Stomach (tissue), 19 donors: ENCODE data around the gene OPN1SW. TPM values are rescaled to one million over a fixed set of nuclear protein-coding genes. Genes with fewer than 3 reads are reported as not detected.

Experiments
- DNase-seq, 2 donors: peaks; one replicate each; pipeline versions ENCODE4 v3.0.0 to v3.0.0-alpha.2; 2013 to 2019
- H3K27ac ChIP-seq, 5 donors: fragments of 200-600 bp in 4 of 5; sonication (generic) in 4 of 5; one replicate each; pipeline ENCODE4 v1.5.1; 2013 to 2019; ENCODE audit warnings: mild to moderate bottlenecking in 1 of 5, moderate library complexity in 1 of 5
- H3K27me3 ChIP-seq, 3 donors: fragments of 200-600 bp; sonication (generic); one replicate each; pipeline ENCODE4 v1.5.1; 2017 to 2019; ENCODE audit warnings: mixed run types in 1 of 3
- H3K36me3 ChIP-seq, 4 donors: fragments of 200-600 bp; sonication (generic); 1 replicate in 3 of 4; 2 replicates in 1 of 4; pipeline ENCODE4 v1.5.1; 2016 to 2019
- H3K4me1 ChIP-seq, 4 donors: fragments of 200-600 bp; sonication (generic); one replicate each; pipeline ENCODE4 v1.5.1; 2016 to 2019
- H3K4me3 ChIP-seq, 4 donors: fragments of 200-600 bp; sonication (generic) in 3 of 4; one replicate each; pipeline ENCODE4 v1.5.1; 2016 to 2019; ENCODE audit warnings: mild to moderate bottlenecking in 1 of 4
- H3K9me3 ChIP-seq, 4 donors: fragments of 200-600 bp; sonication (generic); one replicate each; pipeline ENCODE4 v1.5.1; 2016 to 2019
- CTCF ChIP-seq, 7 experiments: fragments of 450-650 bp in 4 of 7; fragments of 200-600 bp in 3 of 7; sonication (generic) in 3 of 7; IDR thresholded peaks; one replicate each; pipeline ENCODE4 v1.5.1; 2016 to 2019; ENCODE audit warnings: antibody characterized with exemption in 7 of 7, control low read depth in 2 of 7, mild to moderate bottlenecking in 1 of 7
- EP300 ChIP-seq: sonication (generic); formaldehyde crosslinking; IDR thresholded peaks from one replicate; pipeline ENCODE4 v1.6.1; 2017; ENCODE audit warnings: antibody characterized with exemption
- POLR2A ChIP-seq, 4 donors: fragments of 450-650 bp; IDR thresholded peaks; one replicate each; pipeline ENCODE4 v1.6.1; 2016; ENCODE audit warnings: antibody characterized with exemption in 4 of 4, control low read depth in 2 of 4, mild to moderate bottlenecking in 1 of 4, moderate library complexity in 1 of 4
- POLR2AphosphoS5 ChIP-seq, 3 donors: sonication (generic); formaldehyde crosslinking; IDR thresholded peaks; one replicate each; pipeline ENCODE4 v1.6.1; 2016; ENCODE audit warnings: antibody characterized with exemption in 3 of 3
- WGBS, 5 donors: extraction: QIAGEN DNeasy Blood & Tissue Kit in 3 of 5; methylation state at CpG; one replicate each; pipeline versions ENCODE4 v1.1.5 to v1.1.7; 2013 to 2018; 5-methylcytosine and 5-hydroxymethylcytosine counted together
- intact Hi-C: fragments of 100-400 bp; cut with DNase I; formaldehyde crosslinking; loops from one replicate; pipeline ENCODE4 v1.15.1; 2023; ENCODE audit warnings: low total_unique reads
- long read RNA-seq, 10 donors: transcript quantifications; one replicate each; lab custom pipeline, GENCODE V29; 2026
- polyA plus RNA-seq, 3 donors: library from polyadenylated mRNA; stranded (reverse); fragments of 200-250 nt; gene quantifications; one replicate each; pipeline ENCODE4 v1.2.3, GENCODE V29; 2013
- total RNA-seq, 5 donors: library from RNA; depleted of rRNA; stranded (reverse); fragments of >200 nt; gene quantifications; one replicate each; pipeline versions ENCODE4 v1.1.0 to v1.2.3, GENCODE V29; 2014 to 2016
- donor health status: healthy with polysubstance abuse.
- donor health status: Bipolar disorder and iron deficiency.
- donor health status: healthy.

The OPN1SW gene, protein sequence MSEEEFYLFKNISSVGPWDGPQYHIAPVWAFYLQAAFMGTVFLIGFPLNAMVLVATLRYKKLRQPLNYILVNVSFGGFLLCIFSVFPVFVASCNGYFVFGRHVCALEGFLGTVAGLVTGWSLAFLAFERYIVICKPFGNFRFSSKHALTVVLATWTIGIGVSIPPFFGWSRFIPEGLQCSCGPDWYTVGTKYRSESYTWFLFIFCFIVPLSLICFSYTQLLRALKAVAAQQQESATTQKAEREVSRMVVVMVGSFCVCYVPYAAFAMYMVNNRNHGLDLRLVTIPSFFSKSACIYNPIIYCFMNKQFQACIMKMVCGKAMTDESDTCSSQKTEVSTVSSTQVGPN
- not detected for total RNA-seq
- not detected for polyA plus RNA-seq
- long read RNA-seq, donor 1, result 0 reads
- long read RNA-seq, donor 2, result 0 reads
- long read RNA-seq, donor 3, result 0 reads
- long read RNA-seq, donor 4, result 0 reads
- long read RNA-seq, donor 5, result 0 reads
- long read RNA-seq, donor 6, result 0 reads
- long read RNA-seq, donor 7, result 0 reads
- long read RNA-seq, donor 8, result 0 reads
- long read RNA-seq, donor 9, result 0 reads
- long read RNA-seq, donor 10, result 0 reads

DNA sequence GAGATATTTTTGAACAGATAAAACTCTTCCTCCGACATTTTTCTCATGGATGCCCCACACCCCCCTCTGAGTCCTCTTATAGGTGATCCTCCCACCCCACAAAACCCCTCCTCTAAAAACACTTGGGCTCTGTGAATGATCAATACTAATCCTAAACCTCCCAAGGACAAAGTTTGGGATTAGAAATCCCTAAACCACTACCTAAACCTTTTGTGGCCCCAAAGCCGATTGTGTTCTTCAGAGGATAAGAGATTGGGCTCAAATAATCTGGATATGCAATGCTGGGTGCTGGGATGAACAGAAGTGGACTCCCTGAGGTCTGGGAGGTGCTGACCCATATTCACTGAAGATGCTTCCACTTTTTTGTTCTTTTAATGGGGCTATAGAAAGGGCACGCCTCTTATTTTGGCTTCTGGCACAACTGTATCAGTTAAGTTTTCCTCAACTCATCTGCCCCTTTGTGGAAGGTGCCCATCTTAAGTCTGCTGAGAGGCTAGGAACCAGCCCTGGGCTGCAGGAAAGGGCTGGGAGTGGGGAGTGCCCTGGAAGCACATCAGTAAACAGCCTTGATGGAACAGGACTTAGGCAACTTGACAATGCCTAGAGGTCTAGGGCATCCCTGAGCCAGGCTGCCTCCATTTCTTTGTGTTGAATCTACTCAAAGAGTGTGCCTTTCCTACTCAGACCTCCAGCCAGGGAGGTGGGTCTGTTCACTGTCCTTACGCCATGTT, at the start of gene OPN1SW:
Gene OPN1SW (minus strand): TSS at position 51 of the 731 bp plus-strand sequence. CDS start 13 bp downstream, at position 38.
- Histone ChIP-seq H3K27ac (no peak within 1 kb of the TSS), H3K27me3 (no peaks in the 10 kb centered on the region), H3K36me3 (peaks cover 0 to 33% (median 30%) of the 10 kb centered on the region in 4 donors), H3K9me3 (peaks cover 0 to 12% (median 3%) of the 10 kb centered on the region in 4 donors), H3K4me3 (no peak within 1 kb of the TSS), H3K4me1 (peaks cover 0 to 9% (median 3%) of the 10 kb centered on the region in 4 donors)
- TF ChIP-seq EP300, result no peak
- no peak for TF ChIP-seq POLR2A (IDR thresholded peaks at IDR 0.05)
- no peak for TF ChIP-seq POLR2AphosphoS5 (IDR thresholded peaks at IDR 0.05)
- TF ChIP-seq CTCF (IDR thresholded peaks at IDR 0.05), result no peak
- WGBS, 5 donors, result 93 to 98% (median 96%) methylated on average over 4 of the region's 4 CpGs
- no peak for DNase-seq
- intact Hi-C loops, result no loop called here

- no peak for DNase-seq
- no peak for TF ChIP-seq CTCF (IDR thresholded peaks at IDR 0.05)
- no peaks in the 10 kb centered on the region for H3K27me3 ChIP-seq
- intact Hi-C loops, result no loop called here
- H3K36me3 ChIP-seq, result no peaks in the 10 kb centered on the region
- no peak overlapping the region for H3K27ac ChIP-seq
- H3K9me3 ChIP-seq, result no peaks in the 10 kb centered on the region
- WGBS, 5 donors, result 86 to 97% (median 94%) methylated on average over 4 of the region's 4 CpGs
- H3K4me1 ChIP-seq, result no peaks in the 10 kb centered on the region
- H3K4me3 ChIP-seq, result no peak overlapping the region
Observed at GRCh38 chr7:128821724-128822123, 46.1 kb upstream of the OPN1SW start.

- WGBS, 5 donors, result 79 to 93% (median 88%) methylated on average over 3 of the region's 3 CpGs
- no peak for DNase-seq
- no peak for TF ChIP-seq EP300
- no peak for TF ChIP-seq CTCF (IDR thresholded peaks at IDR 0.05)
- TF ChIP-seq POLR2A (IDR thresholded peaks at IDR 0.05), result no peak
- TF ChIP-seq POLR2AphosphoS5 (IDR thresholded peaks at IDR 0.05), result no peak
Observed at GRCh38 chr7:128818694-128819093, 43.1 kb upstream of the OPN1SW start.

DNA sequence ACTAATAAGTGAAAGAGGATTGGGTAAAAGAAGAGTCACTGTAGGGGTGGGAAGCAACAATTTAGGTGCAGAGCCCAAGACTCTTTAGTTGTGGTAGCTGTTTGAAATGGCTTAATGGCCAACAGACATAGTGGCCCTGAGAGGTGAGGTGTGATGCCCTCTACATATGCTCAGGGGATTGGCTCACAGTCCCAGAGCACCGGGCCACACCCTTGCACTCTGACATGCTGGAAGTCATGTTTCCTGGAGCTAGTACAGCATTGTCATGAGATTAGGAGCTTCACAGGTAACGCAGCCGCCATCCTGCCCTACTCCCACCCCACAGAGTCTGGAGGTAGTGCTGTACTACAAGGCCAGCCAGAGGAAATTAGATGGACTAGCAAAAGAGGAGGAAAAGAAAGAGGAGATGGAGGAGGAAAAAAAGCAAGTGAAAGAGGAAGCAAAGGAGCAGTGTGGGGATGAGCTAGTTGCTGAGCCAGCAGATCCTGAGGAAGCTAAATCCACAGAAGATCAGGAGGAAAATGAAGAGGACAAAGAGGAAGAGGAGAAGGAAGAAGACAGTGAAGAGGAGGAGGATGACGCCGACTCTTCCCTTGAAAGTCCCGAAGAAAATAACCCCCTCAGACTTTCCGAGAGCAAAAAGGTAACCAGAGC, 39.8 kb upstream of the OPN1SW start:
- intact Hi-C loops, result no loop called here
- TF ChIP-seq POLR2A (IDR thresholded peaks at IDR 0.05) (no peak), CTCF (IDR thresholded peaks at IDR 0.05) (no peak), EP300 (no peak), POLR2AphosphoS5 (IDR thresholded peaks at IDR 0.05) (no peak)
- Histone ChIP-seq H3K4me3 (no peak overlapping the region), H3K36me3 (no peaks in the 10 kb centered on the region), H3K27ac (no peak overlapping the region), H3K27me3 (no peaks in the 10 kb centered on the region), H3K4me1 (peaks cover 0 to 11% (median 9%) of the 10 kb centered on the region in 4 donors), H3K9me3 (no peaks in the 10 kb centered on the region)
- DNase-seq, result no peak
- WGBS, 5 donors, result 77 to 88% (median 87%) methylated on average over 7 of the region's 7 CpGs

More at GRCh38 chr7:128818694-128819093, 43.1 kb upstream of the OPN1SW start:
- H3K4me3 ChIP-seq, result no peak overlapping the region
- H3K4me1 ChIP-seq, result no peaks in the 10 kb centered on the region
- no peaks in the 10 kb centered on the region for H3K36me3 ChIP-seq
- no peaks in the 10 kb centered on the region for H3K27me3 ChIP-seq
- intact Hi-C loops, result no loop called here
- H3K9me3 ChIP-seq, result no peaks in the 10 kb centered on the region
- no peak overlapping the region for H3K27ac ChIP-seq
